ENCODE results near the gene COQ3. TPM values are rescaled to one million over a fixed set of nuclear protein-coding genes. Genes with fewer than 3 reads are reported as not detected.
A peak's percentile ranks its signal among the peaks of the same experiment; 100 is the strongest.

The COQ3 gene
- total RNA-seq, 3 donors from 2014 or later = 8.9 to 12.6 (median 9.5) TPM

GRCh38 chr6:99330159-99330558, 63.8 kb downstream of the COQ3 start:
- intact Hi-C loops (cut with DNase I, micrococcal nuclease) = no loop called here

GRCh38 chr6:99324996-99325395, 69.0 kb downstream of the COQ3 start:
- H3K9me3 ChIP-seq = no peaks in the 10 kb centered on the region
- H3K4me1 ChIP-seq (ENCODE audit: low read depth) = no peaks in the 10 kb centered on the region
- TF ChIP-seq CTCF (IDR thresholded peaks at IDR 0.05) = no peak
- DNase-seq (no peak), ATAC-seq (no peak)
- no peaks in the 10 kb centered on the region for H3K36me3 ChIP-seq (ENCODE audit: low read depth)
- H3K4me3 ChIP-seq = no peak overlapping the region
- intact Hi-C loops (cut with DNase I, micrococcal nuclease) = no loop called here

More at GRCh38 chr6:99330159-99330558, 63.8 kb downstream of the COQ3 start:
- Histone ChIP-seq H3K9me3 (no peaks in the 10 kb centered on the region), H3K36me3 (ENCODE audit: low read depth) (no peaks in the 10 kb centered on the region), H3K4me1 (ENCODE audit: low read depth) (no peaks in the 10 kb centered on the region), H3K4me3 (no peak overlapping the region)
- peak; percentile 79 for ATAC-seq
- TF ChIP-seq CTCF (IDR thresholded peaks at IDR 0.05) = peak; percentile 46
- peak in 1 of 3 donors; percentile 73 for DNase-seq

Other genes starting within 250 kb of the COQ3 start
- 10 to 100 TPM in 1 of 3 donors, 1 to 10 TPM in 2; 1.0 to 25.8 (median 2.0) TPM for gene FAXC, start 44.5 kb downstream of the COQ3 start, total RNA-seq
- gene PNISR, start 31.1 kb upstream of the COQ3 start, total RNA-seq = 100 to 1,000 TPM in 2 of 3 donors, 10 to 100 TPM in 1; 77.4 to 121 (median 105) TPM
- gene USP45, start 121.2 kb upstream of the COQ3 start, total RNA-seq = 10 to 100 TPM in 2 of 3 donors, 1 to 10 TPM in 1; 9.4 to 18.0 (median 16.1) TPM
- 10 to 100 TPM; 32.7 to 52.2 (median 34.2) TPM for gene CCNC, start 174.5 kb upstream of the COQ3 start, total RNA-seq
- not detected for gene PRDM13, start 212.6 kb upstream of the COQ3 start, total RNA-seq

Measured in mucosa of descending colon (tissue), 3 donors.